SU-DHL-6 (cell line): Measurements from ENCODE around the gene ACACB.

ENCODE experiments used
- H2AFZ ChIP-seq: fragments of 200-600 bp; sonication (generic); 2 replicates; pipeline ENCODE4 v1.6.1; 2014; ENCODE audit warnings: low read depth, mild to moderate bottlenecking, moderate library complexity, mixed read lengths, antibody characterized with exemption, low read length; ENCODE audit not compliant: severe bottlenecking
- H3F3A ChIP-seq: fragments of 200-600 bp; shearing (Covaris generic); 2 replicates; pipeline ENCODE4 v1.6.0; 2016; ENCODE audit warnings: antibody characterized with exemption, mild to moderate bottlenecking; ENCODE audit not compliant: insufficient read depth
- H3K27ac ChIP-seq: fragments of 200-600 bp; sonication (generic); 2 replicates; pipeline ENCODE4 v1.5.1; 2016; ENCODE audit warnings: low read depth, mild to moderate bottlenecking, low read length, moderate library complexity, mixed read lengths
- H3K27me3 ChIP-seq: fragments of 200-600 bp; sonication (generic), shearing (Covaris generic); 2 replicates; pipeline ENCODE4 v1.6.0; 2014; ENCODE audit warnings: mild to moderate bottlenecking, low read length
- H3K36me3 ChIP-seq: fragments of 200-600 bp; sonication (generic); 2 replicates; pipeline ENCODE4 v1.6.1; 2014; ENCODE audit warnings: mild to moderate bottlenecking, low read length, mixed read lengths
- H3K4me2 ChIP-seq: fragments of 300-600, 200-600 bp; shearing (Covaris generic), sonication (generic); 2 replicates; pipeline ENCODE4 v1.6.0; 2014; ENCODE audit warnings: low read length, low read depth, mild to moderate bottlenecking; ENCODE audit not compliant: poor library complexity, severe bottlenecking
- H3K4me3 ChIP-seq: fragments of 200-600 bp; sonication (generic); 2 replicates; pipeline ENCODE4 v1.5.1; 2014; ENCODE audit warnings: antibody characterized with exemption, low read length, mild to moderate bottlenecking, mixed read lengths; ENCODE audit not compliant: insufficient read depth, poor library complexity, severe bottlenecking
- H3K79me2 ChIP-seq: fragments of 200-600 bp; sonication (generic); 2 replicates; pipeline ENCODE4 v1.6.1; 2014; ENCODE audit warnings: mild to moderate bottlenecking, low read length, moderate library complexity; ENCODE audit not compliant: insufficient read depth
- H3K9ac ChIP-seq: fragments of 200-600 bp; sonication (generic); 2 replicates; pipeline ENCODE4 v1.7.0; 2014; ENCODE audit warnings: mild to moderate bottlenecking, low read length
- H3K9me2 ChIP-seq: fragments of 200-600 bp; sonication (generic); replicated peaks from 2 replicates; pipeline ENCODE4 v1.6.1; 2014; ENCODE audit warnings: low read length; ENCODE audit not compliant: insufficient read depth
- H3K9me3 ChIP-seq: fragments of 200-600 bp; sonication (generic); 2 replicates; pipeline ENCODE4 v1.6.1; 2014; ENCODE audit warnings: low read length, mixed read lengths; ENCODE audit not compliant: insufficient read depth
- H4K20me1 ChIP-seq: fragments of 200-600 bp; sonication (generic); 2 replicates; pipeline ENCODE4 v1.6.1; 2014; ENCODE audit warnings: low read depth, mild to moderate bottlenecking, antibody characterized with exemption, low read length, moderate library complexity, mixed read lengths
- CTCF ChIP-seq: fragments of 200-600 bp; sonication (generic); IDR thresholded peaks from one replicate; pipeline ENCODE4 v1.5.1; 2017; ENCODE audit warnings: antibody characterized with exemption, mild to moderate bottlenecking, low read length, moderate library complexity; ENCODE audit not compliant: insufficient read depth, poor library complexity, severe bottlenecking
- EZH2phosphoT487 ChIP-seq: fragments of 200-600 bp; sonication (generic), shearing (Covaris generic); conservative IDR thresholded peaks from 2 replicates; pipeline ENCODE4 v1.6.1; 2018; ENCODE audit warnings: mild to moderate bottlenecking, antibody characterized with exemption, low read length, moderate library complexity, mixed read lengths

The ACACB gene

DNA sequence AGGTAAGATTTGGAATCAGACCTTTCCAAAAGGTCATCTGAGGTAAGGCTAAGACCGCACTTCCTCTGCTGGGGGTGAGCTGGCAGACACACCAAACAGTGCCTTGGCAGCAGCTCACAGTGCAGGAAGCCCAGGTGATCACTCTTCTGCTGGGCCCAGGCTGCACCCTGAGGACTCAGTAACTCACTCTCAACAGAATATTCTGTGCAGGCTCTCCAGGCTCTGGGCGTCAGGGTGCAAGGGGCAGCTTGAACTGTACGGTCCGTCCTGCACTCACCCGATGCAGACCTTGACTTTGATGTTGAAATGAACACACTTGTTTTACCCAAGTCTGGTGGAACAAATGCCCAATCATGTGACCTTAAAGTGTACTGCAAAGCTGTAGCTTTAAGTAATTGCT lies 29.1 kb upstream of the ACACB start:
- H3K9me3 ChIP-seq = no peaks in the 10 kb centered on the region
- H3K27ac ChIP-seq = no peak overlapping the region
- H3K36me3 ChIP-seq = peaks cover 13% of the 10 kb centered on the region; the same call in 1 of the 2 replicates
- H3F3A ChIP-seq = peaks cover 12% of the 10 kb centered on the region; the same call in 1 of the 2 replicates
- H3K4me2 ChIP-seq = no peak overlapping the region
- H3K4me3 ChIP-seq = no peak overlapping the region
- H3K9ac ChIP-seq = no peak overlapping the region
- H3K27me3 ChIP-seq = no peaks in the 10 kb centered on the region
- no peaks in the 10 kb centered on the region for H4K20me1 ChIP-seq
- no peak for TF ChIP-seq EZH2phosphoT487
- no peak for TF ChIP-seq CTCF
- H3K79me2 ChIP-seq = peaks cover 8% of the 10 kb centered on the region
- no peaks in the 10 kb centered on the region for H3K9me2 ChIP-seq
- H2AFZ ChIP-seq = no peak overlapping the region

GRCh38 chr12:109088818-109089217 lies 27.6 kb upstream of the ACACB start:
- H3K9ac ChIP-seq = no peak overlapping the region
- H4K20me1 ChIP-seq = no peaks in the 10 kb centered on the region
- H3F3A ChIP-seq = peaks cover 12% of the 10 kb centered on the region; the same call in 1 of the 2 replicates
- H3K4me3 ChIP-seq = no peak overlapping the region
- H3K79me2 ChIP-seq = peaks cover 18% of the 10 kb centered on the region
- H3K9me2 ChIP-seq = no peaks in the 10 kb centered on the region
- no peak overlapping the region for H2AFZ ChIP-seq
- H3K27ac ChIP-seq = no peak overlapping the region
- TF ChIP-seq EZH2phosphoT487 (no peak), CTCF (no peak)
- no peak overlapping the region for H3K4me2 ChIP-seq
- H3K36me3 ChIP-seq = peaks cover 13% of the 10 kb centered on the region; the same call in 1 of the 2 replicates
- no peaks in the 10 kb centered on the region for H3K27me3 ChIP-seq
- H3K9me3 ChIP-seq = no peaks in the 10 kb centered on the region

- Histone ChIP-seq H3K36me3 (peaks cover 9% of the 10 kb centered on the region; the same call in 1 of the 2 replicates), H2AFZ (no peak overlapping the region), H3K9ac (no peak overlapping the region), H3K4me2 (no peak overlapping the region), H3K79me2 (peaks cover 18% of the 10 kb centered on the region), H3K9me3 (no peaks in the 10 kb centered on the region), H3K4me3 (no peak overlapping the region), H3K9me2 (no peaks in the 10 kb centered on the region), H4K20me1 (no peaks in the 10 kb centered on the region), H3K27me3 (no peaks in the 10 kb centered on the region), H3F3A (peaks cover 12% of the 10 kb centered on the region; the same call in 1 of the 2 replicates), H3K27ac (no peak overlapping the region)
- no peak for TF ChIP-seq EZH2phosphoT487
- no peak for TF ChIP-seq CTCF
Observed at GRCh38 chr12:109089683-109090082, 26.7 kb upstream of the ACACB start.
